GM20000 (cell line): Measurements from ENCODE around the gene MICAL3.
"Not testable (repeated sequence)": the region's sequence is repeated elsewhere in the genome, so short reads cannot be mapped to it uniquely, and the experiment has no call there.

Source experiments
- DNase-seq: peaks from one replicate; pipeline ENCODE4 v3.0.0; 2012; ENCODE audit warnings: low spot score
- TF ChIP-seq, protein P1 (sequence below): IDR thresholded peaks from 2 replicates; pipeline ENCODE4 v1.5.1; 2012; ENCODE audit warnings: mild to moderate bottlenecking, control low read depth; ENCODE audit errors: extremely low read depth, missing control alignments

The MICAL3 gene

DNA sequence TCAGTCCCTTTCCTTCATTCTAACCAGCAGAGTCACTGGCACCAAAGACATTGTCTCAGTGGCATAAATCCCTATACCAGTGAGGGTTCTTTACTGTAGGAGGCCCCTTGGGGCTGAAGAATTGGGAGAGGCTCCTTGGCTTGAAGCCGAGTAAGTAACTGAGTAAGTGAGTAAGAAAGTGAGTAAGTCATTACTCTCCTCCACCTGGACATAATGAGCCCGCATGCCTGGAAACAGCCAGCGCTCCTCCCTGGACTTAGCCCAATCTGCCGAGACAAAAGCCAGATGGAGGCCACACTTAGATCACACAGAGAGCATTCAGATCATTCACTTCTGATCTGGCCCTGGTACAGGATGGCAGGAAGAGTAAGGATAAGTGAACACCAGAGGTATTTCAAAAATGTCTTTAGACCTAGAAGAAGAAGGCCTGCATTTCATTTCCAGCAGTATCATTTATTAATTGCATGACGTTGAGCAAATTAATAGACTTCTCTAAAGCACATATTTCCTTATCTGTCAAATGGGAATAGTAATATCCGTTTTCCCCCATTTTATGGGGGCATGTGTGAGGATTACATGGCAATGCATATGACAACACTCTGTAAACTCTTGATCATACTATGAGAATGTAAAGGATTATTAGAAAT, 8.2 kb upstream of the MICAL3 start:
- TF ChIP-seq, protein P1, sequence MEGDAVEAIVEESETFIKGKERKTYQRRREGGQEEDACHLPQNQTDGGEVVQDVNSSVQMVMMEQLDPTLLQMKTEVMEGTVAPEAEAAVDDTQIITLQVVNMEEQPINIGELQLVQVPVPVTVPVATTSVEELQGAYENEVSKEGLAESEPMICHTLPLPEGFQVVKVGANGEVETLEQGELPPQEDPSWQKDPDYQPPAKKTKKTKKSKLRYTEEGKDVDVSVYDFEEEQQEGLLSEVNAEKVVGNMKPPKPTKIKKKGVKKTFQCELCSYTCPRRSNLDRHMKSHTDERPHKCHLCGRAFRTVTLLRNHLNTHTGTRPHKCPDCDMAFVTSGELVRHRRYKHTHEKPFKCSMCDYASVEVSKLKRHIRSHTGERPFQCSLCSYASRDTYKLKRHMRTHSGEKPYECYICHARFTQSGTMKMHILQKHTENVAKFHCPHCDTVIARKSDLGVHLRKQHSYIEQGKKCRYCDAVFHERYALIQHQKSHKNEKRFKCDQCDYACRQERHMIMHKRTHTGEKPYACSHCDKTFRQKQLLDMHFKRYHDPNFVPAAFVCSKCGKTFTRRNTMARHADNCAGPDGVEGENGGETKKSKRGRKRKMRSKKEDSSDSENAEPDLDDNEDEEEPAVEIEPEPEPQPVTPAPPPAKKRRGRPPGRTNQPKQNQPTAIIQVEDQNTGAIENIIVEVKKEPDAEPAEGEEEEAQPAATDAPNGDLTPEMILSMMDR = no peak
- no peak for DNase-seq

DNA sequence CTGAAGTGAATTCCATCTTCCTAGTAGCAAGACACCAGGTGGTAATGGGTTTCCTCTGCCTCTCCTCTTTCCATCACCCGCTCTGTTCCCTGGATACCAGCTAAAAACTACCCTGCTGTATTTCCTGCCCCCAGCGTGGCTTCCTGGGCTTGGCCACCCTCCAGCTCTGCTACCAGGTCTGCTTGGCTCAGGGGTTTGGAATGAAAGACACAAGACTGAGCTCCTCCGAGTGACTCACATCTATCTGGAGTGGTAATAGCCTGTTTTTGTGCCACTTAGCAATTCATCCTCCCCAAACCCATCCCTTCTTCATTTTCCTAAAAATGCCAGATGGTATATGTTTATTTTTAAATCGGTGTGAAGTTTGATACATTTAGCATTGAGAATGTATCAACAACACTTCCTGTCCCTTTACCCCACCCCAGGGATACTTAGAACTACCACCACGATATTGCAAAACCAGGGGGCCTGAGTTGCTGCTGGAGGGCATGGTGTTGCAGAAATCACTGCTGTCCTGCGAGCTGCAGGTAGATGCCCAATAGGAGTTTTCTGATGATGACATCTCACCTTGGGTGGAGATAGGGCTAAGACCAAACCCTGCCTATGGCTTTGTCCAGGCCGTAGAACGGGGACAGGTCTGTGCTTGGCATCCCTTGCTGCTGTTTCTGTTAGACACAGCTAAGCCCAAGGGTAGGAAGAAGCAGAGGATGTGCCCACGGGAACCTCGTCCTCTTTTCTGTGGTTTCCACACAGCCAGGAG, 7.5 kb upstream of the MICAL3 start:
- no peak for DNase-seq
- TF ChIP-seq, protein P1 = no peak

DNA sequence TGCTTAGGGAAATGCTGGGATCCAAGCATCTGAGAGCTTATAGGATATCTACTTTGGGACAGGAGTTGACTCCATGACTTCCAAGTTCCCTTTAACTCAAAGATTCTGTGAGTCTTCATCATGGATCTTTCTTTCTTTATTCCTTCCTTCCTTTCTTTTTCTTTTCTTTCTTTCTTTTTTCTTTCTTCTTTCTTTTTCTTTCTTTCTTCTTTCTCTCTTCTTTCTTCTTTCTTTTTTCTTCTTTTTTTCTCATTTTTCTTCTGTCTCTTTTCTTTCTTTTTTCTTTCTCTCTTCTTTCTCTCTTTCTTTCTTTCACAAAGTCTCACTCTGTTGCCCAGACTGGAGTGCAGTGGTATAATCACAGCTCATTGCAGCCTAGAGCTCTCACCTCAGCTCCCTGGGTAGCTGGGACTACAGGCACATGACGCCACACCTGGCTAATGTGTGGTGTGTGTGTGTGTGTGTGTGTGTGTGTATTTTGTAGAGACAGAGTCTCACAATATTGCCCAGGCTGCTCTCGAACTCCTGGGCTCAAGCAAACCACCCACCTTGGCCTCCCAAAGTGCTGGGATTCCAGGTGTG, 5.4 kb upstream of the MICAL3 start:
- TF ChIP-seq, protein P1 = no peak
- DNase-seq = no peak

DNA sequence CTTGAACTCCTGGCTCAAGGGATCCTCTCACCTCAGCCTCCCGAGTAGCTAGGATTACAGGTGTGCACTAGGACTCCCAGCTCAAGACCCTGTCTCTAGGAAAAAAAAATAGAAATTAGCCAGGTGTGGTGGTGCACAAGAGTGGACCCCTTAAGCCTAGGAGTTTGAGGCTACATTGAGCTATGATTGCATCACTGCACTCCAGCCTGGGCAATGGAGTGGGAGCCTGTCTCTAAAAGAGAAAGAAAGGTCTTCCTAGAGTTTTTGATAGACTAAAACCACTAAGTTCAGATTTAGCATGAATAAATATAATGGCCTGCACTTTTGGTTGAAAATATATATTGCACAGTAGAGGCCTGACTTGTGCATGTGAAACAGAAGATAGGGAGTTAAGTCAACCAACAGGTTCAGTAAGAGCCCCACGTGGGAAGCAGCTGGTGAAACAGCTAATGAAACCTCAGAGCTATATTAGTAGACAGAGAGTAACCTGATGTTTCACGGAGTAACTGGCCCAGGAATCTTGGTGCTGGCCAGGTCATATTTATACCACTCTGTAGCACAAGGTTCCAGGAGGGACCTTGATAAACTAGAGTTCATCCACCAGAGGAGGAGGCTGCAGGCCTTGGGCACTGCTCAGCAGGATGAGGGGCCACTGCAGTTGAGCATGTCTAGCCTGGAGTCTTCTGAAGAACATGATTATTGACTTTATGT, 4.6 kb upstream of the MICAL3 start:
- TF ChIP-seq, protein P1 = no peak
- peak; percentile 56 for DNase-seq

DNA sequence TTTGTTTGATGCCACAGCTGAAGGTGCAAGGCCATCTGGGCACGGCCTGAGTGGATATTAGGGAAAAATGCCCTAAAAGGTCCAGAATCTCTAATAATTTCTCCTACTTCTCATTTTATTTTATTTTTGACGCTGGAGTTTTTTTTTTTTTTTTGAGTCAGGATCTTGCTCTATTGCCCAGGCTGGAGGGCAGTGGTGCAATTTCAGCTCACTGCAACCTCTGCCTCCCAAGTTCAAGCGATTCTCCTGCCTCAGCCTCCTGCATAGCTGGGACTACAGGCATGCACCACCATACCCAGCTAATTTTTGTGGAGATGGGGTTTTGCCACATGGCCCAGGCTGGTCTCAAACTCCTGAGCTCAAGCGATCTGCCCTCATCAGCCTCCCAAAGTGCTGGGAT, 1.5 kb upstream of the MICAL3 start:
- DNase-seq = not testable (repeated sequence)

DNA sequence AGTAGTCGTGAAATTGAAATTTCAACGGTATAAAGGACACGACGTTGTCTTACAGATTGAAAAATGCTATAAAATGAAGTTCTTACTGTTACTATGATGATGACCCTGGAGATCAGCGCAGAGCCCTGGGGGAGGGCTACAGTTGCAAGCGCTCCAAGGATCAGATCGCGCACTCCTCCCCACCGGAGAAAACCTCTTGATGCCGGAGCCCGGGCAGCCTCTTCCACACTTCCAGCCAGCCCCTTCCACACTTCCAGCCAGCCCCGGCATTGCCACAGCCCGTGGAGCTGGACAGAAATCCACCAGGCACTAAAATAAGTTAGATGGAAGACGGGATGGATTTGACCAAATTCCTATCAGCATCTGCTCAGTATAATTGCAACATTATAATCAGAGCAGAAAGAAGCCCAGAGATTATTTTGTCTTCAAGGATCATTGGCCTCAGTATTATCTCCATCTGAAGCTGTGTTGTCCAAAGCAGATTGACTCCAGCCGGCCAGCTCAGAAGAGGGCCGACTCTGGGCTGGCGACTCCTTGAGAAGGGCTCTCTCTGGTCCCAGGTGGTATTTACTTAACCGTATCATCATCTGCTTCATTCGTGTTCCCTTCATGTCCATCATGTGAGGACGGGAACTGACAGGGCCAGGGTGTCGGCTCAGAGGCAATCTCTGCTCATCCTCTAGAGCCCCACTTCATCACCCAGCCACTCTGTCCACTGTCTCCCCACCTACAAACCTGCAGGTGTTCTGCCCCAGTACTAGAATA, 777 bp upstream of the MICAL3 start:
- TF ChIP-seq, protein P1 = no peak
- no peak for DNase-seq

DNA sequence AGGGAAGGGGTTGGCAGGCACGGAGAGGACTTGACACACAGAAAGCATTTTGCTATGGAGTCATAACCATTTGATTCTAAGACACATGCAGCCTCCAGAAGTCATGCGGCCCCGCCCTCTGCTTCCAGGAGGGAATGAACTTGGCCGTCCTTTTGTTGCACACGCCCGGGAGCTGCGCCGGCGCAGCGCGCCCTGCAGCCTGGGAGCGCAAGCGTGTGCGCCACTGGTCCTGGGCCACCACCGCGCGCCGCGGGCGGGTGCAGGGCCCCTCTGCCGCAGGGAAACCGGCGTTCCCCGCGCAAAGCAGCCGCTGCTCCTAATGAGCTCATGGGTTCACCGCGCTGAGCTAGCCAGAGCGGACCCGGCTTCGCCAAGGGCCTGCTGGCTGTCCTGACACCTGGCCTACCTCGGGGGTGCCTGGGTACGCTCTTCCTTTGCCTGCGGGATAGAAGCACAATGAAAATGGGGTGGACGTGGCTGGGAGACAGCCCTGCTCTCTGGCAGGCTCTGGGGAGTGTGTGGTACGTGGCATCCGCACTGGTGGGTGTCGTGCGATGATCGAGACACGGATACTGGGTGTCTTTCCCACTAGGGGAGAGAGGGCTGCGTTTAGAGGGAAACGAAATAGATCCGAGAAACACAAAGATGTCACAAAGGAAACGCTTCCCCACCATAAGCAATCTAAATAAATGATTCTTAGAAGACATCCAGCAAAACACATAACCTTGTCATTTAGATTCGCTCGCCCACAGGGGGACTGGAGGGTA, 669 bp downstream of the MICAL3 start:
- TF ChIP-seq, protein P1 = no peak
- DNase-seq = peak; percentile 67
